ENCODE measurements around the gene MRPS18C. TPM values are rescaled to one million over a fixed set of nuclear protein-coding genes. Genes with fewer than 3 reads are reported as not detected.
A peak's percentile ranks its signal among the peaks of the same experiment; 100 is the strongest.

The MRPS18C gene
- total RNA-seq, 4 donors from 2014 or later, result 9.9 to 30.8 (median 22.7) TPM

- H3K27me3 ChIP-seq, result no peaks in the 10 kb centered on the region
- no peak for DNase-seq
- H3K4me1 ChIP-seq, result peaks cover 0 to 2% (median under 1%) of the 10 kb centered on the region in 4 donors
- H3K9me3 ChIP-seq, result no peaks in the 10 kb centered on the region
- no peak overlapping the region for H3K4me3 ChIP-seq
- H3K36me3 ChIP-seq, result peaks cover 0 to 20% (median 0%) of the 10 kb centered on the region in 3 donors
- TF ChIP-seq CTCF (IDR thresholded peaks at IDR 0.05), result no peak
- no peak for TF ChIP-seq POLR2A (IDR thresholded peaks at IDR 0.05)
- no peak overlapping the region for H3K27ac ChIP-seq
These were observed 6.8 kb upstream of the MRPS18C start for GRCh38 chr4:83449009-83449408.

GRCh38 chr4:83454686-83455085, 1.2 kb upstream of the MRPS18C start:
- TF ChIP-seq POLR2A (IDR thresholded peaks at IDR 0.05) (no peak), CTCF (IDR thresholded peaks at IDR 0.05) (no peak)
- peak overlapping the region; percentile 89 to 99 (median 94) for H3K27ac ChIP-seq
- peaks cover 0 to 17% (median 0%) of the 10 kb centered on the region in 3 donors for H3K36me3 ChIP-seq
- no peaks in the 10 kb centered on the region for H3K27me3 ChIP-seq
- H3K4me3 ChIP-seq, result peak overlapping the region; percentile 63 to 76 (median 66)
- H3K9me3 ChIP-seq, result no peaks in the 10 kb centered on the region
- no peak for DNase-seq
- peaks cover 0 to 24% (median 4%) of the 10 kb centered on the region in 4 donors for H3K4me1 ChIP-seq

- H3K4me1 ChIP-seq, result peaks cover 0 to 24% (median 4%) of the 10 kb centered on the region in 4 donors
- peak overlapping the region; percentile 89 to 99 (median 94) for H3K27ac ChIP-seq
- H3K27me3 ChIP-seq, result no peaks in the 10 kb centered on the region
- no peak for DNase-seq
- peaks cover 0 to 31% (median 0%) of the 10 kb centered on the region in 3 donors for H3K36me3 ChIP-seq
- TF ChIP-seq POLR2A (IDR thresholded peaks at IDR 0.05) (no peak), CTCF (IDR thresholded peaks at IDR 0.05) (no peak)
- peak overlapping the region; percentile 63 to 76 (median 66) for H3K4me3 ChIP-seq
- no peaks in the 10 kb centered on the region for H3K9me3 ChIP-seq
These were observed 285 bp downstream of the MRPS18C start for GRCh38 chr4:83456184-83456501.

GRCh38 chr4:83473423-83473822, 17.6 kb downstream of the MRPS18C start:
- H3K4me1 ChIP-seq, result no peaks in the 10 kb centered on the region
- no peak overlapping the region for H3K4me3 ChIP-seq
- no peaks in the 10 kb centered on the region for H3K9me3 ChIP-seq
- DNase-seq, result no peak
- no peak for TF ChIP-seq CTCF (IDR thresholded peaks at IDR 0.05)
- peaks cover 0 to 23% (median 0%) of the 10 kb centered on the region in 3 donors for H3K36me3 ChIP-seq
- H3K27me3 ChIP-seq, result no peaks in the 10 kb centered on the region
- no peak overlapping the region for H3K27ac ChIP-seq

GRCh38 chr4:83473966-83474365, 18.1 kb downstream of the MRPS18C start:
- no peaks in the 10 kb centered on the region for H3K27me3 ChIP-seq
- H3K4me3 ChIP-seq, result no peak overlapping the region
- TF ChIP-seq POLR2A (IDR thresholded peaks at IDR 0.05) (no peak), CTCF (IDR thresholded peaks at IDR 0.05) (no peak)
- H3K27ac ChIP-seq, result no peak overlapping the region
- no peak for DNase-seq
- H3K4me1 ChIP-seq, result no peaks in the 10 kb centered on the region
- peaks cover 0 to 19% (median 0%) of the 10 kb centered on the region in 3 donors for H3K36me3 ChIP-seq
- H3K9me3 ChIP-seq, result no peaks in the 10 kb centered on the region

Data from Peyer's patch (tissue), 4 donors.